ENCODE data around the gene NOVA1.

DNA sequence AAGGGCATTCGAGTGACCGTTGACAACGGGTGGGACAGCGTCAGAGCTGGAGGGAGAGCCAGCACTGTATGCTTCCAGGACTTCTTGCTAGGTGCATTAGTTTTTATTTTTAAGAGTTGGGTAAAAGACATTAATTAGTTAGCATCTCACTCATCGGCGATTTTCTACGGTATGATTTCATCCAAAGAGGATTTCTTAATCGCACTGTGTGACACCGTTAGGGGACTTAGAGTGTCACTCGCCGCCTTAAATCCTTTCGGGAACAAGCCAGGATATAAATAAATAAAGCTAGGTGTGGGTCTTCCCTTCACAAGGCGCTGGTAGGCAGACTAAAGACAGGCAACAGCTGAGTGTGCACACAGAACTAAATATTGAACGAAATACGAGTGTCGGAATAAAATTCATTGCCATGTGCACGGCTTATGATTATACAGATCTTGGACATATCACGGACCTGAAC is 869 bp upstream of the NOVA1 start:
- TF ChIP-seq, protein P1, sequence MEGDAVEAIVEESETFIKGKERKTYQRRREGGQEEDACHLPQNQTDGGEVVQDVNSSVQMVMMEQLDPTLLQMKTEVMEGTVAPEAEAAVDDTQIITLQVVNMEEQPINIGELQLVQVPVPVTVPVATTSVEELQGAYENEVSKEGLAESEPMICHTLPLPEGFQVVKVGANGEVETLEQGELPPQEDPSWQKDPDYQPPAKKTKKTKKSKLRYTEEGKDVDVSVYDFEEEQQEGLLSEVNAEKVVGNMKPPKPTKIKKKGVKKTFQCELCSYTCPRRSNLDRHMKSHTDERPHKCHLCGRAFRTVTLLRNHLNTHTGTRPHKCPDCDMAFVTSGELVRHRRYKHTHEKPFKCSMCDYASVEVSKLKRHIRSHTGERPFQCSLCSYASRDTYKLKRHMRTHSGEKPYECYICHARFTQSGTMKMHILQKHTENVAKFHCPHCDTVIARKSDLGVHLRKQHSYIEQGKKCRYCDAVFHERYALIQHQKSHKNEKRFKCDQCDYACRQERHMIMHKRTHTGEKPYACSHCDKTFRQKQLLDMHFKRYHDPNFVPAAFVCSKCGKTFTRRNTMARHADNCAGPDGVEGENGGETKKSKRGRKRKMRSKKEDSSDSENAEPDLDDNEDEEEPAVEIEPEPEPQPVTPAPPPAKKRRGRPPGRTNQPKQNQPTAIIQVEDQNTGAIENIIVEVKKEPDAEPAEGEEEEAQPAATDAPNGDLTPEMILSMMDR (conservative IDR thresholded peaks at IDR 0.05; ENCODE audit: low read length): no peak
- TF ChIP-seq EZH2phosphoT487 (IDR thresholded peaks at IDR 0.05; ENCODE audit: borderline replicate concordance): no peak

Measured in Loucy (cell line).